Stimulated activated CD4-positive, alpha-beta T cell treated with anti-CD3 and anti-CD28 coated beads, Interleukin-12 subunit alpha, Interleukin-12 subunit beta, amount 100 ng/mL, for 4 hours (primary cell): ENCODE measurements around the gene FMNL2.
"Not testable (repeated sequence)": the region's sequence is repeated elsewhere in the genome, so short reads cannot be mapped to it uniquely, and the experiment has no call there.

Experiments
- DNase-seq: peaks from one replicate; pipeline ENCODE4 v3.0.0-alpha.2; 2020

Gene FMNL2

GRCh38 chr2:152376385-152376784, 41.4 kb downstream of the FMNL2 start:
- no peak for DNase-seq

- no peak for DNase-seq
Observed at GRCh38 chr2:152376968-152377367, 42.0 kb downstream of the FMNL2 start.

- no peak for DNase-seq
Observed at GRCh38 chr2:152379089-152379488, 44.1 kb downstream of the FMNL2 start.

- no peak for DNase-seq
Observed at GRCh38 chr2:152380261-152381055, 45.5 kb downstream of the FMNL2 start.

- DNase-seq = no peak
Observed at GRCh38 chr2:152383702-152384101, 48.7 kb downstream of the FMNL2 start.

GRCh38 chr2:152384992-152385391, 50.0 kb downstream of the FMNL2 start:
- DNase-seq = no peak

- no peak for DNase-seq
Observed at GRCh38 chr2:152385650-152386049, 50.7 kb downstream of the FMNL2 start.

- no peak for DNase-seq
Observed at GRCh38 chr2:152386266-152386665, 51.3 kb downstream of the FMNL2 start.

- DNase-seq = no peak
Observed at GRCh38 chr2:152387041-152387440, 52.1 kb downstream of the FMNL2 start.

GRCh38 chr2:152388269-152388668, 53.3 kb downstream of the FMNL2 start:
- DNase-seq = not testable (repeated sequence)

- no peak for DNase-seq
Observed at GRCh38 chr2:152389483-152389882, 54.5 kb downstream of the FMNL2 start.

GRCh38 chr2:152390837-152391236, 55.9 kb downstream of the FMNL2 start:
- DNase-seq = no peak

- no peak for DNase-seq
Observed at GRCh38 chr2:152391318-152391717, 56.3 kb downstream of the FMNL2 start.

- DNase-seq = no peak
Observed at GRCh38 chr2:152393377-152393776, 58.4 kb downstream of the FMNL2 start.

GRCh38 chr2:152394326-152394725, 59.4 kb downstream of the FMNL2 start:
- no peak for DNase-seq

- no peak for DNase-seq
Observed at GRCh38 chr2:152395103-152395502, 60.1 kb downstream of the FMNL2 start.

- DNase-seq = no peak
Observed at GRCh38 chr2:152395572-152395971, 60.6 kb downstream of the FMNL2 start.

GRCh38 chr2:152396051-152396511, 61.1 kb downstream of the FMNL2 start:
- DNase-seq = no peak

- DNase-seq = no peak
Observed at GRCh38 chr2:152396763-152397162, 61.8 kb downstream of the FMNL2 start.

- DNase-seq = no peak
Observed at GRCh38 chr2:152399003-152399402, 64.0 kb downstream of the FMNL2 start.

- no peak for DNase-seq
Observed at GRCh38 chr2:152400607-152401214, 65.7 kb downstream of the FMNL2 start.

- no peak for DNase-seq
Observed at GRCh38 chr2:152402780-152403759, 68.1 kb downstream of the FMNL2 start.
